Inflammatory macrophage (primary cell): ENCODE results near the gene CXXC5.

Experiments used
- DNase-seq, 2 donors: peaks; one replicate each; pipeline ENCODE4 v3.0.0-alpha.2; 2020 to 2022

The CXXC5 gene

DNA sequence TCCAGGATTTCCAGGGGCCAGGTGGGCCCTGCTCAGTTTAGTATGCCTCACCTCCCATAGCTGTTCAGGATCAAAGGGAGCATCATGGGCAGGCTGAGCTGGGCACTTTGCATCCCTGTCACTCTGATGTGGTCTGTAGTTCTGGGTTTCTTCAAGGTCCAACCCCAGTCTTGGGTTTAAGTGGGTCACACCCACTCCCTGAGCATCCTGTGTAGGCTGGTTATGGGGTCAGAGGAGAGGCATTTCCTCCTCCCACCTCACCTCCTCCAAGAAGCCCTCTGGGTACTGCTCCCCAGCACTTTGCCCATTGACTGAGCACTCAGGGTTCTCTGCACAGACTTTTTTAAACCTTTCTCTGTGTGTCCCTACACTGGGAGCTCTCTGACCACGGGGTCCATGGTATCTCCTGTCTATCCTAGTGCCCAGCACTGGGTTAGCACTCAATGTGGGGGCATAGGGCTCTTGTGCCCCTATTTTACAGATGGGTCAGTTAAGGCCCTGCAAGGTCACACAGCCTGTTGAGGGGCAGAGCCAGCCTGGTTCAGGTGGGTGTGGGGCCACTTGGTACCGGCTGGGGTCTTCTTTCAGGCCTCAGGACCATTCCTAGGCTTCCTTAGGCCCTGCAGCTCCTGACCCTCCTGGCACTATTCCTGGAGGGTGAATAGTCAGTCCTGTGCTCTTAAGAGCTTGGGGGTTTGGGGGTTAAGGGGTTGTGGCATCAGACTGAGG lies 19.0 kb downstream of the CXXC5 start:
- peak; percentile 42 to 61 for DNase-seq

GRCh38 chr5:139667730-139668063 lies 19.5 kb downstream of the CXXC5 start:
- no peak for DNase-seq

DNA sequence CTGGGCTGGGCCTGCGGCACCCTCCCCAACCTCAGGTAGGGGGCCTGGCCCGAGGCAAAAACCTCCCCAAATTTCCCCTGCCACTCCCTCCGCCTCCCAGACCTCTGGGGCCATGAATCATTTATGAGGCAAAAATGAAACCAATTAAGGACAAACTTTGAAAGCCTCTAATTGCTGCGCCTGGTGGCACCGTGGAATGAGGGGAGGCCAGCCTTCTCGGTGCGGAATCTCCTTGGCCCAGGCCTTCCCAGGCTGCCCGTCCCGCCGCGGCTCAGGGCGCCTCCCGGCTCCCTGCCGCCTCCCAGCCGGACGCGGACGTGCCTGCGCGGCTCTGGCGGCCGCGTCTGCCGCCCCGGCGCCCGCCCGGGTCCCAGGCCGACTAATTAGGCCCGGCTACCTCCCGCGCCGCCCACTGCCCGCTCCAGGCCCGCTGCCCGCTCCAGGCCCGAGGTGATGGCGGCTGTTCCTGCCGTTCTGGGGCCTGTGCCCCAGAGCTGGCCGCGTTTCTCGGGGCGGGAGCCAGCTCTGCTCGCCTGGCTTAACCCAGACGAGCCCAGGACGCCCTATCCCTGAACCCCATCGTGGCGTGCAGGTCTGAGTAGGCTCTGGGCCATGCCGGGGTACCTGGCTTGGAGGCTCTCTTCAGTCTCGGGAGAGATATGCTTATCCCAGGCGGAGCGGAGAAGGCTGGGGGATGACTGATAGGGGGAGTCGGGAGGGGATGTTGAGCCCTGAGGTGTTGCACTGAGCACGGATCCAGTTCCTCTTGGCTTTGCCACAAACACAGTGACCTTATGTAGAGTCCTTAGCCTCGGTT lies 20.1 kb downstream of the CXXC5 start:
- peak in 1 of 2 donors; percentile 36 for DNase-seq

DNA sequence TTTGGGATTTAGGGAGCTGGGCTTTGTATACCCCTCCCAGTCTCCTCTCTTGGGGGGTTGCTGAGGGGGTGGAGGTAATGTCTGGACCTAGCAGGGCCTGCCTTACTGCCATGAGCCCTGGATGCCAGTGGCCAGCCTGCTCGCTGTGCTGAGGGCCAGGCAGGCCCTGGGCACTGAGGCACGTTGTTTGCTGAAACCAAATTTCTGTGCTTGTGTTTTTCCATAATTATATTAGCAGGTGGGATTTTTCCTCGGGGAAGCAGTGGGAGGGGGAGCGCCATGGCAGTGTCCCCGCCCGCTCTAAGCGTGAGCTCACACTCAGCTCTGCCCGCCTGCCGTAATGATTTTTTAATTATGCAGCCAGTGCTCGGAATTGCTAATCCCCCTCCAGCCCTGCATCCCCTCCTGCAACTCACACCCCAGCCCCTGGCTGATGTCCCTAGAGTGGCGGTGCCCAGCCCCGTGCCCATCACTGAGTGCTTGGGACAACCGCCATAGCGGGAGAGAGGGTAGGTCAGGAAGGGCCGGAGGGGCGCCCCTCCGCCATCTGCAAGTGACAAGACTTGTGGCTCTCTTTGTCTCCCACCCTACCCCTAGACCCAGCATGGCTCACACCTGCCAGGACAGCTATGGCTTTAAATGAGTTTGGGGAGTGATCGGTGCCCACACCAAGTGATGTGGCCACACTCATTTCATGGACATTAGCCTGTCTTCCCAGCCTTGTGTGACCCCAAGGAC lies 20.9 kb downstream of the CXXC5 start:
- no peak for DNase-seq

DNA sequence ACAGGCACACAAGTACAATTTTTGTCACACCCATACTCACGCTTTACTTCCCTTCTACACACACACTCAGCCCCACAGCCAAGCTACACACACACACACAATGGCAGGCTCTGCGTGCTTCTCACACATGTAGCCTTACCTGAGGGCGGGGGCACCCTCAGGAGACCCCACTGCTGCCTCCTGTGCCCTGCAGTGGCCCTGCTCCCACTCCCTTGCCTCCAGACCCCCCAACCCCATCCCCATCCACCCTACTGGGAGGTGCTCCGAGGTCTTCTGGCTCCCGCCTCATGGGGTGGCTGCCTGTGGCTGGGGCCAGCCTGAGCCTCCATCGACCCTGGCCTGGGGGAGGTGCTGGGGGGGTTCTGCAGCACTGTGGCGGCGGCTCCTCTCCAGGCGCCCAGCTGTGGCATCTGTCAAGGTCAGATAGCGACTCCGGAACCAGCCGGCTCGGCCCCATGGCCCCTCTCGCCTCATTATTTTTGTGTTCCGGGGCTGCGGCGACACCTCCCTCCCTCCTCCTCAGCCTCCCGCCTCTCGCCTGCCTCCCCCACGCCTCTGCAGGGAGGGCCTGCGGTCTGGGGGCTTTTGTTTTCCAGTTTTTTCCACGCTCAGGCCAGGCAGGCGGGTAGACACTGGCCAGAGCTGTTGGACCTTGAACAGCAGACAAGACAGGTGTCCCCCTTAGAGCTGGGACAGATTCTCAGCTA lies 21.7 kb downstream of the CXXC5 start:
- no peak for DNase-seq

DNA sequence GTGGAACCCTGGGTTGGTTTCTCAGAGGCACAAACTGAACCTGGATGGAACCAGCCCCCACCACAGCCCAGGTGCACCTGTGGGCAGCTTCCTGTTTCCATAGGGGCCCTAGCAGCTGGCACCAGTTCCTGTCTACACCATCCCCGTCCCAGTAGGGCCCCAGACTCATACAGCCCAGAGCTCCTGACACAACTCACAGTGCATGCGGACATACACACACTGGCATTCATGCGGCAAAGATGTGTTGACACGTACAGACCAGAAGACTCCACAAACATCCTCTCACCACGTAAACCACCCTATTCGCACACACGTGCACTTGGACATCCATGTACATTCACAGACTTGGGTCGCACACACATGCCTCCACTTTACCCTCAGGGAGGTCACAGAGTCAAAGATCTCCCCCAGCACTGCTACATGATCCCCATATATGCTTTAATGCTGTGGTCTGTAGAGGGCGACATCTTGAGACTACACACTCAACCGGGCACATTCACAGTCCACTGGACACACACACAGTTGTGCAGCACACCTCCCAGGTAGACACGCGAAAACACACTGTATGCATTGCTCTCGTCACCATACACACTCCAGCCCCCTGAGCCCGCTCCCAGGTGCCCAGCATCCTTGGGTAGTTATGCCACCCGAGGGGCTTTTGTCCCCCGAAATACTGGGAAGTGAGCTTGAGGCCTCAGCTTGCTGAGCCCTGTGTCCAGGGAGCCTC lies 22.4 kb downstream of the CXXC5 start:
- DNase-seq: no peak

GRCh38 chr5:139671096-139671841 lies 23.1 kb downstream of the CXXC5 start:
- DNase-seq: peak in 1 of 2 donors; percentile 39

DNA sequence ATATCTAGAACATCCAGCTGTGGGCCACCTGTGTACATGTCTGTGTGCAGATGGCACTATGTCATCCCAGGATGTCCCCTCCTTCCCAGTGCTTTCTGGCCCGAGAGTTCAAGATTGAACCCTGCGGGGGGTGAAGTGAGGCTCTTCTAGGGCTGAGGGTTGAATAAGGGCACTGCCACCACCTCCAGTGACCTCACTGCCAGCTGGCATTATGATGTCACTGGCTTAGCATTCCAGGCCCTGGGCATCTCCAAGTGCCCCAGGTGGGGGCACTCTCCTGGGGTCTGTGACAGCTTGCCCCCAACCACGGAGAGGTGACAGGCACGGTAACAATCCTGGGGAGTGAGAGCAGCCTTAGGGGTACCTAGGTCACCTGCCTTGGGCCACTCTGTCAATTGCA lies 27.1 kb downstream of the CXXC5 start:
- DNase-seq: no peak

DNA sequence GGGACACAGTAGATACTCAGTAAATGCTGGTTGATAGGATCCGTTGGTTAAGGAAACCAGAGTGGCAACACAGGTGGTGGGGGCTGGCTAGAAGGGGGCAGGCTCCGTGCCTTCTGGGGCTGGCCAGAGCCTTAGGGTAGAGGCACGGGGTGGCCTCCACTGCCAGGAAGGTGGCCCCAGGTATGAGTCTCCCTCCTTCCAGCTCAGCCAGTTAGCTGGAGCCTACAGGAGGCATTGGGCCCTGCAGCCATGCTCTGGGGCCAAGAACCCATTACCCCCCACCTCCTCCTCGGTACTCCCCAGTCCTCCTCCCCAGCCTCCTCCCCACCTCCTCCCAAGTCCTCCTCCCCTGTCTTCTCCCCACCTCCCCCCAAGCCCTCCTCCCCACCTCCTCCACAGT lies 27.7 kb downstream of the CXXC5 start:
- no peak for DNase-seq

- DNase-seq: no peak
Observed at GRCh38 chr5:139676406-139676805, 28.3 kb downstream of the CXXC5 start.

GRCh38 chr5:139676951-139677735 lies 29.0 kb downstream of the CXXC5 start:
- no peak for DNase-seq

DNA sequence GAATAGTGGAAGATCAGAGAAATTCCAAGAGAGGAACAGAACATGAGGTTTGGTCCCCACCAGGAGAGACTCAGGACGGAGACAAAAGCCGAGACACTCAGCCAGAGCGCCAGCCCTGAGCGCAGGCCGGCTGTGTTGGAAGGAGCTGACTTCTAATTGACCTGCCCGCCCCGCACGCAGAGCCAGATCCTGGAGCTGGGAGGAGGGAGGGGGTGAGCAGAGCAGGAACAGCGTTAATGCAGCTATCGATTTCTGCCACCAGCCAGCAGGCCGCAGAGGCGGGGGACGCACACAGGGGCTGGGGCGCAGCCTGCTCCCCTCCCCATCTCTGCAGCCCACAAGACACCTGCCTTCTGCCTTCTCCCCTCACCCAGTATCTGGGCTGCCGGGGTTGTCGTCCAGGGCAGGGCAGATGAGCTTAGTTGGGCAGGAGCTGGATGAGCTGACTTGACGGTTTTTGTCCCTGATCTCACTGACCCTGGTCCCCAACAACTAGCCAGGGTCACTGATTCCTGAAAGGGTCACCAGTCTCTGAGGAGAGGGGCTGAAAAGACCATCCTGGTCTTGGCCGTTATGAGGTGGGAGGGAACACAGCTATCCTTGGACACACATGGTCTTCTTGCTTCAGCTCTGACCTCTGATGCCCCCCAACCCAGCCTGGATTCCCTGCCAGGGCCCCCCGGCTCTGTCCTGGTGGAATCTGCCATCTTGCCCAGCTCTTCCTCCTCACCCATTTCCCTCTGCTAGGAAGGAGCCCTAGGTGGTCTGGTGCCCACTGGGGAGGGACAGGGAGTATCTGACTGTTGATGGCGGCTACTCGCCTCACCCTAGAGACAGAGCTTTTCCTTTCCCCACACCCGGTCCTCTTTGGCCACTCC lies 29.8 kb downstream of the CXXC5 start:
- DNase-seq: no peak

GRCh38 chr5:139678751-139679750 lies 30.9 kb downstream of the CXXC5 start:
- peak in 1 of 2 donors; percentile 52 for DNase-seq

GRCh38 chr5:139680368-139681111 lies 32.4 kb downstream of the CXXC5 start:
- DNase-seq: no peak

- DNase-seq: no peak
Observed at GRCh38 chr5:139681112-139681458, 32.9 kb downstream of the CXXC5 start.

DNA sequence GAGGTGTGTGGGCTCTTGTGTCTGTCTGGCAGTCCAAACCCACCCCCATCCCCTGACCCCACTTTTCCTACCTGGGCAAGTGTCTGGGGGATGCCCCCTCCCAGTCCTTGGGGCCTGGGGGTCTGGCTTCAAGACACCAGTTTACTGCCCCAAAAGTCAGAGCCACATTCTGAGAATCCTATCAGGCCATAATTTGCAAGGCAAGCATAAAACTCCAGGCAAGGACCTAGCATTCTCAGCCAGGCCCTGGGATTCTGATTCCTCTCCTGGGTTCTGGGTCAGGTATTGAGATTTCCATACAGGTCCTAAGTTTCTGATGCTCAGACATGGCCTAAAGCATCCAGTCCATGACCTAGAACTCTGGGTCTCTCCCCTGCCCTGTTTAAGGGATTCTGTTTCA lies 33.3 kb downstream of the CXXC5 start:
- no peak for DNase-seq
